ENCODE measurements around the gene PIK3CD.

Gene PIK3CD

GRCh38 chr1:9764550-9764949, 113.0 kb downstream of the PIK3CD start:
- no peak for DNase-seq (ENCODE audit: low read depth in 2 of 3, low spot score in 1 of 3)

DNA sequence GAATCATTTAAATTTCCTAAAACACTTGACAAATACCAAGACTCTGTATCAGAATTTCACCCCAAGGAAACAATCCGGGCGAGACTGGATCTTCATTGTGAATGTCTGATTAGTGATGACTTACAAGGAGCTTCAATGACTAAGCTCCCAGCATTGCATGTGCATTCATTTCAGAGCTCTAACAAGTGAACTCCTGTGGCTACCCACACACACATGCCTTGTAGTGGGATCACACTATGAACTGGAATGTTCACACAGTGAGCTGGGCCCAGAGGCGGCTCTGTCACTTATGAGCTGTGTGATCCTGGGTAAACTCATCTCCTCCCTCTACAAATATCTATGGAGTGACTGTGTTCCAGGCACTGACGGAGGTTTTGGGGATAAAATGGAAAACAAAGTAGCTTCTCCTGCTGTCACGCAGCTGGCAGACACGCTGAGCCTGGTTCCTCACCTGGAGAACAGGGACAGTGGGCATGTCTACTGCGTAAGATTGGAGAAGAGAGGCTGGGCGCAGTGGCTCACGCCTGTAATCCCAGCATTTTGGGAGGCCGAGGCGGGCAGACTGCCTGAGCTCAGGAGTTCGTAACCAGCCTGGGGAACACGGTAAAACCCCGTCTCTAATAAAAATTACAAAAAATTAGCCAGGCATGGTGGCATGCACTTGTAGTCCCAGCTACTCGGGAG, 115.4 kb downstream of the PIK3CD start:
- DNase-seq (ENCODE audit: low read depth in 2 of 3, low spot score in 1 of 3): no peak

DNA sequence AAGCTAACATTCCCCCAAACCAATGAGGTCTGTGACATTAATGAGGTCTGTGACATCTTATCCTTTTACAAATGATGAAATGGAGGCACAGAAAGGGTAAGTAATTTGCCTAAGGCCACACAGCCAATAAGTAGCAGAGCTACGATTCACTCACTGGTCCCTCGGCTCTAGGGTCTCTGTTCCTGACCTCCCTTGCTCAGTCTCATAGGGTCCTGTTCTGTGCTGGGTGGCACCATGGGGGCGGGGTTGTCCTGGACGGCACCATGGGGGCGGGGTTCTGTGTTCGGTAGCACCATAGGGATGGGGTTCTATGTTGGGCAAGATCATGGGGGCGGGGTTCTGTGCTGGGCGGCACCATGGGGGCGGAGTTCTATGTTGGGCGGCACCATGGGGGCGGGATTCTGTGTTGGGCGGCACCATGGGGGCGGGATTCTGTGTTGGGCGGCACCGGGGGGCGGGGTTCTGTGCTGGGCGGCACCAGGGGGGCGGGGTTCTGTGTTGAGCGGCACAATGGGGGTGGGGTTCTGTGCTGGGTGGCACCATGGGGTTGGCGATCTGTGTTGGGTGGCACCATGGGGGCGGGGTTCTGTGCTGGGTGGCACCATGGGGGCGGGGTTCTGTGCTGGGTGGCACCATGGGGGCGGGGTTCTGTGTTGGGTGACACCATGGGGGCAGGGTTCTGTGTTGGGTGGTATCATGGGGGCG, 116.6 kb downstream of the PIK3CD start:
- peak in 2 of 3 donors; percentile 2 to 20 for DNase-seq (ENCODE audit: low read depth in 2 of 3, low spot score in 1 of 3)

GRCh38 chr1:9768983-9769382, 117.5 kb downstream of the PIK3CD start:
- DNase-seq (ENCODE audit: low read depth in 2 of 3, low spot score in 1 of 3): no peak

DNA sequence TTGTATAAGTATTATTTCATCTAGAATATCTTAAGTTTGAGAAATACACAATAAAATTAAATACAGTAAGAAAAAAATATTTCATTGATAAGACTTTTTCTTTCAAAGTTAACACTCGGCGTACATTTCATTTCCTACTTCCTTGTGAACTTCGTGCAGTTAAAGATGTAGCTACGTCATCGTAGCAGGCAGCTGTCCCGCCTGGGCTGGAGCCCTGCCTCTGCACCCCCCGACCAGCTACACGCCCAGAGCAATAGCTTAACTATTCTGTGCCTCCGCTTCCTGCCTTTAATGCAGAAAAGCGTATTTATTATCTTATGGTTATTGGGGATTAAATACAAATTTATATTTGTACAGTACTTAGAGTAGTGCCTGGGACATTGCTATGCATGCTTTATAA, 118.8 kb downstream of the PIK3CD start:
- DNase-seq (ENCODE audit: low read depth in 2 of 3, low spot score in 1 of 3): no peak

DNA sequence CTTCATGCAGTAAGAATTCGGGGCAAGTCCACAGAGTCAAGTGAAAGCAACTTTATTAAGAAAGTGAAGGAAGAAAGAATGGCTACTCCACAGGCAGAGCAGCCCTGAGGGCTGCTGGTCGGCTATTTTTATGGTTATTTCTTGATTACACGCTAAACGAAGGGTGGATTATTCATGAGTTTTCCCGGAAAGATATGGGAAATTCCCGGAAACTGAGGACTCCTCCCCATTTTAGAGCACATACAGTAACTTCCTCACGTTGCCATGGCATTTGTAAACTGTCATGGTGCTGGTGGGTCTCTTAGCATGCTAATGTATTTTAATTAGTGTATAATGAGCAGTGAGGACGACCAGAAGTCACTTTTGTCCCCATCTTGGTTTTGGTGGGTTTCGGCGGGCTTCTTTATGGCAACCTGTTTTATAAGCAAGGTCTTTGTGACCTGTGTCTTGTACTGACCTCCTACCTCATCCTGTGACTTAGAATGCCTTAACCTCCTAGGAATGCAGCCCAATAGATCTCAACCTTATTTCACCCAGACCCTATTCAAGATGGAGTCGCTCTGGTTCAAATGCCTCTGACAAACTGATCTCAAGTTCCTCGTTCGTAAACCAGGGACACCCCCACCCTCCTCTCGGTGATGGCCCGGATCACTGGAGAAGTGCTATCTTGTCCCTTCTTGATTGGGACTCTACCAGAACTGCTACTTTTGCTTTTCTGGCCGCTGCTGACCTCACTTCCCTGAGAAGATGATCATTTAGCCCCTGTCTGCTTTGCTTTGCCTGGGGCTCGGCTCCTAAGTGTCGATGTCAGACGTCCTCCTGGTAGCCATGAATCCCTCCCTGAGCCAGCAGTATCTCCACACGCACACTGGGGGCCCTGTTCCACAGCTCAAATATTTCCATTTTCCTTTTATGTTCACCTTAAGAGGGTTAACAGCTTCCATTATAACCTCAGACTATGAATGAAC, 123.5 kb downstream of the PIK3CD start:
- DNase-seq (ENCODE audit: low read depth in 2 of 3, low spot score in 1 of 3): no peak

DNA sequence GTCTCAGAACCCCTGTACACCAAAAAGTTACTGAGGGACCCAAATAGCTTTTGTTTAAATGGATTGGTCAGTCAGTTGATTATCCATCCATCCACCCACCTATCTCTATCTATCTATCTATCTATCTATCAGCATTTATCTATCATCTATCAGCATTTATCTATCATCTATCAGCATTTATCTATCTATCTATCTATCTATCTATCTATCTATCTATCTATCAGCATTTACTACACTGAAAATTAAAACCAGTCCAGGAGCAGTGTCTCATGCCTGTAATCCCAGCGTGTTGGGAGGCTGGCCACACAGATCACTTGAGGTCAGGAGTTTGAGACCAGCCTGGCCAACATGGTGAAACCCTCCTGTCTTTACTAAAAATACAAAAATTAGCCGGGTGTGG, 125.2 kb downstream of the PIK3CD start:
- no peak for DNase-seq (ENCODE audit: low read depth in 2 of 3, low spot score in 1 of 3)
